SK-N-MC (cell line): Measurements from ENCODE around the gene CETN3.
A peak's percentile ranks its signal among the peaks of the same experiment; 100 is the strongest.

Experiments
- DNase-seq: peaks from one replicate; pipeline ENCODE4 v3.0.0-alpha.2; 2011; ENCODE audit warnings: low read depth, low spot score
- H3K27ac ChIP-seq: fragments of 200-600 bp; sonication (generic); 2 replicates; pipeline ENCODE4 v1.5.1; 2016; ENCODE audit warnings: mixed run types
- H3K36me3 ChIP-seq: fragments of 200-600 bp; sonication (generic); 2 replicates; pipeline ENCODE4 v1.6.1; 2017; ENCODE audit warnings: antibody characterized with exemption, low read length, mixed read lengths; ENCODE audit not compliant: insufficient read depth
- H3K4me3 ChIP-seq: fragments of 200-600 bp; sonication (generic); 2 replicates; pipeline ENCODE4 v1.5.1; 2016
- H3K9ac ChIP-seq: fragments of 200-600 bp; sonication (generic); 2 replicates; pipeline ENCODE4 v1.8.0; 2017; ENCODE audit warnings: mixed run types, mixed read lengths; ENCODE audit not compliant: insufficient read length
- H3K9me3 ChIP-seq: fragments of 200-600 bp; sonication (generic); 2 replicates; pipeline ENCODE4 v1.6.1; 2017; ENCODE audit warnings: low read depth, mild to moderate bottlenecking, antibody characterized with exemption, low read length, moderate library complexity, mixed read lengths
- EZH2 ChIP-seq: fragments of 200-600 bp; sonication (generic); IDR thresholded peaks from one replicate; pipeline ENCODE4 v1.6.1; 2017; ENCODE audit warnings: antibody characterized with exemption
- FOXP2 ChIP-seq: optimal IDR thresholded peaks from 2 replicates; pipeline ENCODE3; 2011; ENCODE audit warnings: mild to moderate bottlenecking, moderate library complexity; ENCODE audit not compliant: insufficient read depth; ENCODE audit errors: extremely low read length, control extremely low read depth
- POLR2AphosphoS5 ChIP-seq: IDR thresholded peaks from 2 replicates; pipeline ENCODE4 v1.6.1; 2012; ENCODE audit warnings: mild to moderate bottlenecking, low read depth, low read length, borderline replicate concordance

Gene CETN3

GRCh38 chr5:90410178-90410762 lies 714 bp upstream of the CETN3 start:
- no peak for DNase-seq

GRCh38 chr5:90408571-90409317 lies 812 bp downstream of the CETN3 start:
- no peak for DNase-seq
- TF ChIP-seq EZH2 (no peak), FOXP2 (no peak), POLR2AphosphoS5 (no peak)
- Histone ChIP-seq H3K4me3 (peak overlapping the region; percentile 98), H3K9ac (peak overlapping the region; percentile 98), H3K9me3 (no peaks in the 10 kb centered on the region), H3K36me3 (peaks cover 14% of the 10 kb centered on the region), H3K27ac (peak overlapping the region; percentile 99)

More at GRCh38 chr5:90410178-90410762, 714 bp upstream of the CETN3 start:
- TF ChIP-seq POLR2AphosphoS5 (no peak), FOXP2 (no peak), EZH2 (no peak)
- Histone ChIP-seq H3K9me3 (no peaks in the 10 kb centered on the region), H3K27ac (peak overlapping the region; percentile 83), H3K4me3 (peak overlapping the region; percentile 83), H3K36me3 (peaks cover 3% of the 10 kb centered on the region), H3K9ac (peak overlapping the region; percentile 97)

- Histone ChIP-seq H3K27ac (no peak overlapping the region), H3K4me3 (no peak overlapping the region), H3K9ac (no peak overlapping the region), H3K36me3 (peaks cover 14% of the 10 kb centered on the region), H3K9me3 (no peaks in the 10 kb centered on the region)
- TF ChIP-seq POLR2AphosphoS5 (no peak), EZH2 (no peak), FOXP2 (no peak)
- no peak for DNase-seq
Observed at GRCh38 chr5:90406466-90406865, 3.1 kb downstream of the CETN3 start.

GRCh38 chr5:90402521-90403255 lies 6.9 kb downstream of the CETN3 start:
- H3K4me3 ChIP-seq: no peak overlapping the region
- H3K36me3 ChIP-seq: peaks cover 28% of the 10 kb centered on the region
- no peak for DNase-seq
- H3K9ac ChIP-seq: no peak overlapping the region
- H3K27ac ChIP-seq: no peak overlapping the region
- no peaks in the 10 kb centered on the region for H3K9me3 ChIP-seq
- TF ChIP-seq POLR2AphosphoS5: no peak
- no peak for TF ChIP-seq FOXP2
- TF ChIP-seq EZH2: no peak

- Histone ChIP-seq H3K9ac (no peak overlapping the region), H3K4me3 (no peak overlapping the region), H3K36me3 (peaks cover 18% of the 10 kb centered on the region; the same call in 1 of the 2 replicates), H3K9me3 (no peaks in the 10 kb centered on the region), H3K27ac (no peak overlapping the region)
- TF ChIP-seq FOXP2 (no peak), EZH2 (no peak), POLR2AphosphoS5 (no peak)
- no peak for DNase-seq
Observed at GRCh38 chr5:90399251-90399650, 10.3 kb downstream of the CETN3 start.

- Histone ChIP-seq H3K27ac (no peak overlapping the region), H3K9ac (no peak overlapping the region), H3K9me3 (no peaks in the 10 kb centered on the region), H3K36me3 (peaks cover 14% of the 10 kb centered on the region; the same call in 1 of the 2 replicates), H3K4me3 (no peak overlapping the region)
- no peak for DNase-seq
- TF ChIP-seq FOXP2 (no peak), EZH2 (no peak), POLR2AphosphoS5 (no peak)
Observed at GRCh38 chr5:90398726-90399125, 10.8 kb downstream of the CETN3 start.

- TF ChIP-seq EZH2 (no peak), FOXP2 (no peak), POLR2AphosphoS5 (no peak)
- Histone ChIP-seq H3K36me3 (peaks cover 25% of the 10 kb centered on the region; the same call in 1 of the 2 replicates), H3K4me3 (no peak overlapping the region), H3K27ac (no peak overlapping the region), H3K9me3 (no peaks in the 10 kb centered on the region), H3K9ac (no peak overlapping the region)
- no peak for DNase-seq
Observed at GRCh38 chr5:90395005-90395404, 14.6 kb downstream of the CETN3 start.

GRCh38 chr5:90390928-90391327 lies 18.6 kb downstream of the CETN3 start:
- Histone ChIP-seq H3K9ac (no peak overlapping the region), H3K9me3 (no peaks in the 10 kb centered on the region), H3K36me3 (peaks cover 11% of the 10 kb centered on the region; the same call in 1 of the 2 replicates), H3K4me3 (no peak overlapping the region), H3K27ac (no peak overlapping the region)
- TF ChIP-seq EZH2 (no peak), FOXP2 (no peak), POLR2AphosphoS5 (no peak)
- DNase-seq: no peak
